OCI-LY7 (cell line): ENCODE results near the gene MAP3K20. TPM values are rescaled to one million over a fixed set of nuclear protein-coding genes. Genes with fewer than 3 reads are reported as not detected.

Experiments
- BruUV-seq: library from RNA; stranded (reverse); fragments of 400-500 nt; replicated peaks from 2 replicates; lab custom pipeline; 2021; lab: Mats Ljungman, UMichigan
- CTCF ChIA-PET: fragments of 300-600 bp; sonication (Branson Sonifier 250); formaldehyde crosslinking; loops from one replicate; lab custom pipeline; 2022; ENCODE audit warnings: antibody characterized with exemption; ENCODE audit not compliant: unreplicated experiment; lab: Charles Lee
- POLR2A ChIA-PET: fragments of 300-600 bp; sonication (Branson Sonifier 250); formaldehyde crosslinking; loops from one replicate; lab custom pipeline; 2022; ENCODE audit warnings: antibody characterized with exemption; lab: Charles Lee
- DNase-seq: peaks from one replicate; pipeline ENCODE4 v3.0.0-alpha.2; 2015; ENCODE audit warnings: low spot score
- H2AFZ ChIP-seq: fragments of 200-600 bp; sonication (generic), shearing (Covaris generic); 2 replicates; pipeline ENCODE4 v1.6.1; 2014; ENCODE audit warnings: mild to moderate bottlenecking, antibody characterized with exemption, low read length, moderate library complexity
- H3K27ac ChIP-seq: fragments of 200-600 bp; sonication (generic); 2 replicates; pipeline ENCODE4 v1.5.1; 2014; ENCODE audit warnings: mixed run types, low read depth, mild to moderate bottlenecking, moderate library complexity, low read length, inconsistent platforms; ENCODE audit not compliant: poor library complexity, severe bottlenecking
- H3K36me3 ChIP-seq: fragments of 200-600 bp; sonication (generic); 2 replicates; pipeline ENCODE4 v1.6.1; 2014; ENCODE audit warnings: mild to moderate bottlenecking, antibody characterized with exemption, low read length, moderate library complexity, mixed read lengths; ENCODE audit not compliant: insufficient read depth
- H3K4me1 ChIP-seq: fragments of 200-600 bp; sonication (generic); 2 replicates; pipeline ENCODE4 v1.5.1; 2014; ENCODE audit warnings: mild to moderate bottlenecking, low read length; ENCODE audit not compliant: insufficient read depth, poor library complexity, severe bottlenecking
- H3K4me2 ChIP-seq: fragments of 200-600 bp; sonication (generic); 2 replicates; pipeline ENCODE4 v1.6.1; 2014; ENCODE audit warnings: mild to moderate bottlenecking, low read length
- H3K4me3 ChIP-seq: fragments of 200-600 bp; sonication (generic); 2 replicates; pipeline ENCODE4 v1.5.1; 2014; ENCODE audit warnings: mild to moderate bottlenecking, low read depth, low read length; ENCODE audit not compliant: poor library complexity, severe bottlenecking
- H3K79me2 ChIP-seq: fragments of 200-600 bp; sonication (generic); 2 replicates; pipeline ENCODE4 v1.6.1; 2016; ENCODE audit warnings: low read depth, mild to moderate bottlenecking, low read length, moderate library complexity, mixed read lengths; ENCODE audit not compliant: insufficient read depth
- H3K9me2 ChIP-seq: fragments of 200-600 bp; sonication (generic); 2 replicates; pipeline ENCODE4 v1.6.1; 2016; ENCODE audit warnings: mild to moderate bottlenecking, low read length, mixed read lengths; ENCODE audit not compliant: insufficient read depth
- H3K9me3 ChIP-seq: fragments of 200-600 bp; sonication (generic); 2 replicates; pipeline ENCODE4 v1.6.1; 2014; ENCODE audit warnings: mild to moderate bottlenecking, mixed run types, low read length, mixed read lengths
- H4K20me1 ChIP-seq: fragments of 200-600 bp; sonication (generic); 2 replicates; pipeline ENCODE4 v1.6.1; 2014; ENCODE audit warnings: mild to moderate bottlenecking, antibody characterized with exemption, low read length, moderate library complexity, mixed read lengths; ENCODE audit not compliant: insufficient read depth
- CTCF ChIP-seq: fragments of 200-600 bp; sonication (generic); conservative IDR thresholded peaks from 2 replicates; pipeline ENCODE4 v1.5.1; 2014; ENCODE audit warnings: mild to moderate bottlenecking, antibody characterized with exemption, low read length, moderate library complexity, mixed read lengths
- EZH2phosphoT487 ChIP-seq: fragments of 200-600 bp; sonication (generic); IDR thresholded peaks from 2 replicates; pipeline ENCODE4 v1.6.1; 2018; ENCODE audit warnings: low read depth, borderline replicate concordance, mild to moderate bottlenecking, mixed run types, antibody characterized with exemption, low read length, moderate library complexity, mixed read lengths
- intact Hi-C: fragments of 100-400 bp; cut with micrococcal nuclease; formaldehyde crosslinking; loops from one replicate; pipeline ENCODE4 v1.10.0; 2022; ENCODE audit not compliant: unreplicated experiment
- total RNA-seq, 2 experiments: library from RNA; depleted of rRNA in 1 of 2; stranded (reverse); fragments of >200 nt in 1 of 2; shearing (Covaris generic) in 1 of 2; gene quantifications; 2 replicates each; pipeline ENCODE4 v1.2.3, GENCODE V29; 2014 to 2022

MAP3K20 gene
- total RNA-seq, 2 experiments from 2014 or later: 8.2 to 17.9 TPM

DNA sequence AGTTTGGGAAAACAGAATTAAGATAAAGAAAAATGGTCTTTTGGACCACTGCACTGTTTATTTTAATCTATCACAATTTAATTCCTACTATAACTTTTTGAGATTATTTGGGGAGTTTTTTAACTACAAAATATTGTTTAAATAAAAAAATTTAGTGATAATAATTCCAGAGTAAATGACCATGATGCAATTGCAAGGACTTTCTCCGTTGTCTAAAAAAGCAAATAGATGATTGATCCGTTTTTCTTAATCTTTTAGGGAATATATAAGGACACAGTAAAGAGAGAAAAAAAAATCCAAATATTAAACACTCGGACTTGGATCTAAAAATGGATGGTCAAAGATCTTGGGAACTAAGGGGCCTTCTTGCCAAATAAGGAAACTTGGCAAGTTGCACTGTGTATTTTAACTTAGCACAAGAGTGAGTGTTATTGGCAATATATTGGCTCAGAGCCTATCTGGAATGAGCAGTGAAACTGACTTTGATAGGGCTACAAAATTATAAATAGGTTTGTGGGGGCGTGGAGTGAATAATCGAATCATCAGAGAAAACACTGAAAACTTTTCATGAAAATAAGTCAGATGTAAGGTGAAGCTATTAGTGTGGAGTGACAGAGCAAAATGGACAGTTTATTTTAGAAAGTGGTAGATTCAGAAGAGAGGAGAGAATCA, 2.0 kb downstream of the MAP3K20 start:
- TF ChIP-seq CTCF (no peak), EZH2phosphoT487 (no peak)
- no peak overlapping the region for H3K4me3 ChIP-seq
- TSS peak; percentile 57 for BruUV-seq
- H3K9me3 ChIP-seq: no peaks in the 10 kb centered on the region
- no peaks in the 10 kb centered on the region for H3K36me3 ChIP-seq
- no peak overlapping the region for H2AFZ ChIP-seq
- H4K20me1 ChIP-seq: no peaks in the 10 kb centered on the region
- intact Hi-C loops: loop anchor here (5.0 kb wide), 2 partner anchors 135 to 275 kb away; partner anchors contain the start of gene CDCA7
- ChIA-PET POLR2A (interaction anchor here (0.6 to 2.3 kb wide), 6 partner anchors 9 to 780 kb away, joined by 3 to 12 read pairs (median 5); no protein-coding TSS in a partner anchor), CTCF (no interaction called here)
- H3K9me2 ChIP-seq: no peaks in the 10 kb centered on the region
- H3K4me2 ChIP-seq: peak overlapping the region; percentile 97
- no peak for DNase-seq
- peaks cover 18% of the 10 kb centered on the region; the same call in 1 of the 2 replicates for H3K79me2 ChIP-seq
- H3K27ac ChIP-seq: no peak overlapping the region
- H3K4me1 ChIP-seq: peaks cover 14% of the 10 kb centered on the region

- BruUV-seq: no TSS peak
- Histone ChIP-seq H4K20me1 (no peaks in the 10 kb centered on the region), H3K27ac (no peak overlapping the region), H3K79me2 (peaks cover 18% of the 10 kb centered on the region; the same call in 1 of the 2 replicates), H3K9me2 (no peaks in the 10 kb centered on the region), H3K36me3 (no peaks in the 10 kb centered on the region), H3K9me3 (no peaks in the 10 kb centered on the region), H3K4me1 (peaks cover 20% of the 10 kb centered on the region), H3K4me2 (no peak overlapping the region), H2AFZ (no peak overlapping the region), H3K4me3 (no peak overlapping the region)
- TF ChIP-seq EZH2phosphoT487 (no peak), CTCF (no peak)
- no peak for DNase-seq
- POLR2A ChIA-PET: interaction anchor here (0.6 to 2.3 kb wide), 4 partner anchors 12 to 180 kb away, joined by 3 to 12 read pairs (median 6); no protein-coding TSS in a partner anchor
- CTCF ChIA-PET: no interaction called here
- intact Hi-C loops: loop anchor here (5.0 kb wide), 2 partner anchors 133 to 273 kb away; partner anchors contain the start of gene CDCA7
Observed at GRCh38 chr2:173079141-173079540, 3.5 kb downstream of the MAP3K20 start.
